CD14-positive monocyte (primary cell): ENCODE results near the gene CEP112. TPM values are rescaled to one million over a fixed set of nuclear protein-coding genes. Genes with fewer than 3 reads are reported as not detected.

Experiments
- DNase-seq, 3 donors: peaks; one replicate each; pipeline ENCODE4 v3.0.0-alpha.2; 2011 to 2022
- H2AFZ ChIP-seq: 2 replicates; pipeline ENCODE4 v1.6.0; 2012; ENCODE audit warnings: mild to moderate bottlenecking, low read depth, low read length, inconsistent platforms; ENCODE audit not compliant: insufficient read depth, poor library complexity, severe bottlenecking
- H3K27ac ChIP-seq, 2 donors: 1 replicate in 1 of 2; 2 replicates in 1 of 2; pipeline ENCODE4 v1.5.1; 2012 to 2013; ENCODE audit warnings: low read length in 2 of 2, control low read depth in 1 of 2, inconsistent platforms in 1 of 2, low read depth in 1 of 2, mild to moderate bottlenecking in 1 of 2
- H3K27me3 ChIP-seq, 2 donors: one replicate each; pipeline versions ENCODE4 v1.6.0 to v1.6.1; 2011 to 2013; ENCODE audit warnings: low read length in 2 of 2; ENCODE audit not compliant: control insufficient read depth in 2 of 2, insufficient read depth in 2 of 2
- H3K36me3 ChIP-seq, 2 donors: replicated peaks in 1 of 2; 1 replicate in 1 of 2; 2 replicates in 1 of 2; pipeline versions ENCODE4 v1.5.1 to v1.6.1; 2012 to 2013; ENCODE audit warnings: low read length in 2 of 2, control low read depth in 1 of 2, inconsistent platforms in 1 of 2, mild to moderate bottlenecking in 1 of 2; ENCODE audit not compliant: insufficient read depth in 2 of 2, control insufficient read depth in 1 of 2
- H3K4me1 ChIP-seq, 2 donors: 1 replicate in 1 of 2; 2 replicates in 1 of 2; pipeline versions ENCODE4 v1.5.1 to v1.6.1; 2012 to 2013; ENCODE audit warnings: low read length in 2 of 2, control low read depth in 1 of 2, inconsistent platforms in 1 of 2, mild to moderate bottlenecking in 1 of 2, moderate library complexity in 1 of 2; ENCODE audit not compliant: insufficient read depth in 2 of 2, control insufficient read depth in 1 of 2
- H3K4me2 ChIP-seq: replicated peaks from 2 replicates; pipeline ENCODE3; 2012; ENCODE audit warnings: low read length, moderate library complexity, mild to moderate bottlenecking; ENCODE audit not compliant: poor library complexity, severe bottlenecking; ENCODE audit errors: extremely low read depth
- H3K4me3 ChIP-seq, 3 experiments: fragments of 200-600 bp in 1 of 3; sonication (generic) in 1 of 3; replicated peaks in 1 of 3; 1 replicate in 2 of 3; 2 replicates in 1 of 3; pipeline ENCODE4 v1.5.1; 2011 to 2013; ENCODE audit warnings: low read length in 3 of 3, mild to moderate bottlenecking in 3 of 3, control low read depth in 2 of 3, low read depth in 2 of 3, inconsistent platforms in 1 of 3, moderate library complexity in 1 of 3
- H3K79me2 ChIP-seq: 2 replicates; pipeline ENCODE4 v1.6.0; 2012; ENCODE audit warnings: mild to moderate bottlenecking, control low read depth, inconsistent platforms, low read length, moderate library complexity; ENCODE audit not compliant: insufficient read depth
- H3K9ac ChIP-seq: 2 replicates; pipeline ENCODE4 v1.6.0; 2017; ENCODE audit warnings: low read length, mild to moderate bottlenecking; ENCODE audit not compliant: insufficient read depth, poor library complexity, severe bottlenecking
- H3K9me3 ChIP-seq, 2 donors: replicated peaks in 1 of 2; 1 replicate in 1 of 2; 2 replicates in 1 of 2; pipeline versions ENCODE4 v1.5.1 to v1.6.1; 2012 to 2013; ENCODE audit warnings: low read length in 2 of 2, control low read depth in 1 of 2; ENCODE audit not compliant: control insufficient read depth in 1 of 2, insufficient read depth in 1 of 2
- H4K20me1 ChIP-seq: 2 replicates; pipeline ENCODE4 v1.6.0; 2012; ENCODE audit warnings: mild to moderate bottlenecking, low read length, control low read depth, moderate library complexity; ENCODE audit not compliant: insufficient read depth
- H3K27ac Mint-ChIP-seq, 7 donors: one replicate each; pipeline ENCODE4 v1.8.0; 2020; ENCODE audit warnings: mild to moderate bottlenecking in 7 of 7, mixed read lengths in 7 of 7, moderate library complexity in 6 of 7, inconsistent platforms in 2 of 7
- H3K27me3 Mint-ChIP-seq, 3 donors: one replicate each; pipeline ENCODE4 v1.8.0; 2021 to 2022; ENCODE audit warnings: low read depth in 3 of 3, mild to moderate bottlenecking in 3 of 3, mixed read lengths in 3 of 3, moderate library complexity in 3 of 3, inconsistent platforms in 1 of 3
- H3K36me3 Mint-ChIP-seq, 2 donors: one replicate each; pipeline ENCODE4 v1.8.0; 2020; ENCODE audit warnings: mixed read lengths in 2 of 2, inconsistent platforms in 1 of 2, mild to moderate bottlenecking in 1 of 2
- H3K4me1 Mint-ChIP-seq: one replicate; pipeline ENCODE4 v1.8.0; 2020; ENCODE audit warnings: mild to moderate bottlenecking, mixed read lengths
- H3K4me3 Mint-ChIP-seq, 2 donors: one replicate each; pipeline ENCODE4 v1.8.0; 2020; ENCODE audit warnings: mild to moderate bottlenecking in 2 of 2, mixed read lengths in 2 of 2, moderate library complexity in 1 of 2
- H3K9me3 Mint-ChIP-seq, 7 donors: one replicate each; pipeline ENCODE4 v1.8.0; 2020 to 2022; ENCODE audit warnings: mixed read lengths in 7 of 7, mild to moderate bottlenecking in 6 of 7, moderate library complexity in 6 of 7, inconsistent platforms in 2 of 7
- CTCF ChIP-seq: fragments of 200-600 bp; IDR thresholded peaks from one replicate; pipeline ENCODE4 v1.8.0; 2022; ENCODE audit warnings: antibody characterized with exemption, mild to moderate bottlenecking
- WGBS: methylation state at CpG from one replicate; pipeline ENCODE4 v1.1.5; 2013; ENCODE audit warnings: missing lambda C conversion rate; ENCODE audit not compliant: insufficient coverage; 5-methylcytosine and 5-hydroxymethylcytosine counted together
- intact Hi-C, 2 donors: fragments of 100-400 bp; cut with micrococcal nuclease; formaldehyde crosslinking; loops; one replicate each; pipeline versions ENCODE4 v1.15.0 to v1.15.1; 2023
- polyA plus RNA-seq, 3 donors: library from polyadenylated mRNA; depleted of rRNA in 1 of 3; unstranded in 2 of 3; stranded (reverse) in 1 of 3; fragments of 300-500 nt in 2 of 3; fragments of >200 nt in 1 of 3; fragmentation: Illumina TruSeq in 2 of 3; gene quantifications; 1 replicate in 2 of 3; 2 replicates in 1 of 3; pipeline ENCODE4 v1.2.3, GENCODE V29; 2012 to 2021

The CEP112 gene
- polyA plus RNA-seq, 3 donors = 0.10 TPM; not detected in 2

- no peak for TF ChIP-seq CTCF
- Histone ChIP-seq H3K9me3 (peaks cover 29 to 33% of the 10 kb centered on the region in 2 donors), H3K4me2 (no peak overlapping the region), H3K4me1 (no peaks in the 10 kb centered on the region), H3K4me3 (no peak overlapping the region), H3K9ac (no peak overlapping the region), H3K36me3 (no peaks in the 10 kb centered on the region), H3K27ac (no peak overlapping the region), H4K20me1 (no peaks in the 10 kb centered on the region), H2AFZ (no peak overlapping the region), H3K79me2 (no peaks in the 10 kb centered on the region), H3K27me3 (no peaks in the 10 kb centered on the region)
- Mint-ChIP-seq H3K4me1 (no peaks in the 10 kb centered on the region), H3K9me3 (peaks cover 11 to 27% (median 20%) of the 10 kb centered on the region in 7 donors), H3K27me3 (no peaks in the 10 kb centered on the region), H3K36me3 (no peaks in the 10 kb centered on the region), H3K4me3 (no peak overlapping the region), H3K27ac (no peak overlapping the region)
- intact Hi-C loops = no loop called here
- DNase-seq = no peak
- no CpG with 5 or more reads among the region's 1 CpG for WGBS
These were observed 235.1 kb downstream of the CEP112 start for GRCh38 chr17:65956814-65957213.

- no peaks in the 10 kb centered on the region for H3K27me3 Mint-ChIP-seq
- H3K27ac Mint-ChIP-seq = no peak overlapping the region
- TF ChIP-seq CTCF = no peak
- peaks cover 9 to 21% (median 18%) of the 10 kb centered on the region in 7 donors for H3K9me3 Mint-ChIP-seq
- Histone ChIP-seq H3K4me1 (no peaks in the 10 kb centered on the region), H3K4me2 (no peak overlapping the region), H3K9me3 (peaks cover 22% of the 10 kb centered on the region in 2 donors), H2AFZ (no peak overlapping the region), H3K27me3 (no peaks in the 10 kb centered on the region), H4K20me1 (no peaks in the 10 kb centered on the region), H3K4me3 (no peak overlapping the region), H3K36me3 (no peaks in the 10 kb centered on the region), H3K27ac (no peak overlapping the region), H3K79me2 (no peaks in the 10 kb centered on the region), H3K9ac (no peak overlapping the region)
- H3K36me3 Mint-ChIP-seq = no peaks in the 10 kb centered on the region
- intact Hi-C loops = no loop called here
- no peaks in the 10 kb centered on the region for H3K4me1 Mint-ChIP-seq
- DNase-seq = no peak
- no peak overlapping the region for H3K4me3 Mint-ChIP-seq
- 100% methylated on average over 1 of the region's 2 CpGs for WGBS
These were observed 237.8 kb downstream of the CEP112 start for GRCh38 chr17:65954148-65954449.
